Hepatocyte (in vitro differentiated cells): ENCODE data around the gene DVL1. TPM values are rescaled to one million over a fixed set of nuclear protein-coding genes. Genes with fewer than 3 reads are reported as not detected.

Experiments used
- DNase-seq: peaks from one replicate; pipeline ENCODE4 v3.0.0-alpha.2; 2016; ENCODE audit warnings: low spot score
- H2AFZ ChIP-seq: fragments of 200-600 bp; sonication (generic); 2 replicates; pipeline ENCODE4 v1.6.0; 2016; ENCODE audit warnings: antibody characterized with exemption, mild to moderate bottlenecking
- H3K27ac ChIP-seq: fragments of 200-600 bp; sonication (generic); 2 replicates; pipeline ENCODE4 v1.5.1; 2016; ENCODE audit warnings: mild to moderate bottlenecking
- H3K27me3 ChIP-seq: fragments of 200-600 bp; sonication (generic); 2 replicates; pipeline ENCODE4 v1.6.1; 2016
- H3K36me3 ChIP-seq: fragments of 200-600 bp; sonication (generic); replicated peaks from 2 replicates; pipeline ENCODE4 v1.5.1; 2016; ENCODE audit warnings: low read depth; ENCODE audit not compliant: insufficient read depth
- H3K4me1 ChIP-seq: fragments of 200-600 bp; sonication (generic); 2 replicates; pipeline ENCODE4 v1.5.1; 2016; ENCODE audit warnings: mild to moderate bottlenecking, moderate library complexity; ENCODE audit not compliant: insufficient read depth
- H3K4me2 ChIP-seq: fragments of 200-600 bp; sonication (generic); 2 replicates; pipeline ENCODE4 v1.6.0; 2016
- H3K4me3 ChIP-seq: fragments of 200-600 bp; sonication (generic); 2 replicates; pipeline ENCODE4 v1.5.1; 2016; ENCODE audit warnings: mild to moderate bottlenecking
- H3K79me2 ChIP-seq: fragments of 200-600 bp; sonication (generic); 2 replicates; pipeline ENCODE4 v1.6.0; 2017; ENCODE audit warnings: mild to moderate bottlenecking
- H3K9me2 ChIP-seq: fragments of 200-600 bp; sonication (generic); replicated peaks from 2 replicates; pipeline ENCODE4 v1.6.0; 2017; ENCODE audit warnings: mild to moderate bottlenecking; ENCODE audit not compliant: insufficient read depth
- H3K9me3 ChIP-seq: fragments of 200-600 bp; sonication (generic); 2 replicates; pipeline ENCODE4 v1.5.1; 2016; ENCODE audit warnings: low read depth, mild to moderate bottlenecking
- H4K20me1 ChIP-seq: fragments of 200-600 bp; sonication (generic); 2 replicates; pipeline ENCODE4 v1.6.0; 2016; ENCODE audit warnings: mild to moderate bottlenecking; ENCODE audit not compliant: insufficient read depth, poor library complexity, severe bottlenecking
- CTCF ChIP-seq: fragments of 200-600 bp; sonication (generic); IDR thresholded peaks from 2 replicates; pipeline ENCODE4 v1.5.1; 2016; ENCODE audit warnings: antibody characterized with exemption, mild to moderate bottlenecking; ENCODE audit not compliant: poor library complexity
- EZH2 ChIP-seq: fragments of 200-600 bp; sonication (generic); IDR thresholded peaks from 2 replicates; pipeline ENCODE4 v1.6.1; 2016; ENCODE audit warnings: antibody characterized with exemption, mild to moderate bottlenecking, borderline replicate concordance
- EZH2phosphoT487 ChIP-seq: fragments of 200-600 bp; sonication (generic); IDR thresholded peaks from one replicate; pipeline ENCODE4 v1.6.1; 2018; ENCODE audit warnings: antibody characterized with exemption, mild to moderate bottlenecking, low read depth, moderate library complexity; ENCODE audit not compliant: unreplicated experiment, severe bottlenecking
- WGBS: methylation state at CpG from one replicate; pipeline ENCODE4 v1.1.6; 2016; ENCODE audit warnings: low lambda C conversion rate; ENCODE audit errors: missing lambda C conversion rate; 5-methylcytosine and 5-hydroxymethylcytosine counted together
- polyA plus RNA-seq: library from polyadenylated mRNA; unstranded; fragments of >200 nt; fragmentation: Nextera tagmentation; extraction: Ambion mirVana; gene quantifications from 2 replicates; pipeline ENCODE4 v1.2.1, GENCODE V29; 2016
- total RNA-seq: library from RNA; depleted of rRNA; stranded (reverse); fragments of >200 nt; gene quantifications from 2 replicates; pipeline ENCODE4 v1.2.3, GENCODE V29; 2014

Gene DVL1
- total and polyA plus RNA-seq, 2 experiments from 2014 or later, result 49.1 to 61.6 TPM

DNA sequence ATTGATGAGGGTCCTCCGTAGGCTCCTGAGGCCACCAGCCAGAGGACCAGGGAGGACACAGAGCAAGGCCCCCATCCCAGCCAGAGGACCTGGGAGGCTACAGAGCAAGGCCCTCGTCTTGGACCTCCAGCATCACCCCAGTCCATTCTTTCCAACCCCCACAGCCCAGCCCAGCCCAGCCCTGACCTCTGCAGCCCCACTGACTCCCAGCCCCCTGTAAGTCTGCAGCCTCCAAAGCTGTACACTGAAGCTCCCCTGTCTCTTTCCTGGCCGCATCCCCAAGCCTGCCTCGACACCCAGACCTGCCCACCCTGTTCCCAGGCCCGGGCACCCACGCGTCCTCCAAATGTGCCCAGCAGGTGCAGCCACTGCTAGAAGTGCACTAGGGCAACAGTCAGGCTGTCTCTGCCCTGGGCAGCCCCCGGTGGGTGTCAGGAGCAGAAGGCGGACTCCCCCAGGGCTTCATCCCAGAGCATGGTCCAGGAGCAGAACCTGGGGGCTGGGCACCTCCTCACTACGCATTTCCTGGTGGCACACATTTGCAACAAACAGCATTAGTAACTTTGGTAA lies 2.1 kb downstream of the DVL1 start:
- Histone ChIP-seq H3K4me1 (peaks cover 39% of the 10 kb centered on the region), H3K27ac (peak overlapping the region; percentile 46), H3K79me2 (peaks cover 63% of the 10 kb centered on the region), H2AFZ (no peak overlapping the region), H3K4me3 (no peak overlapping the region), H3K9me2 (no peaks in the 10 kb centered on the region), H3K36me3 (no peaks in the 10 kb centered on the region), H4K20me1 (peaks cover 42% of the 10 kb centered on the region), H3K9me3 (no peaks in the 10 kb centered on the region), H3K27me3 (no peaks in the 10 kb centered on the region), H3K4me2 (peak overlapping the region; percentile 99)
- WGBS, result 92% methylated on average over 10 of the region's 10 CpGs
- DNase-seq, result no peak
- TF ChIP-seq CTCF, result no peak
- no peak for TF ChIP-seq EZH2
- TF ChIP-seq EZH2phosphoT487, result no peak

DNA sequence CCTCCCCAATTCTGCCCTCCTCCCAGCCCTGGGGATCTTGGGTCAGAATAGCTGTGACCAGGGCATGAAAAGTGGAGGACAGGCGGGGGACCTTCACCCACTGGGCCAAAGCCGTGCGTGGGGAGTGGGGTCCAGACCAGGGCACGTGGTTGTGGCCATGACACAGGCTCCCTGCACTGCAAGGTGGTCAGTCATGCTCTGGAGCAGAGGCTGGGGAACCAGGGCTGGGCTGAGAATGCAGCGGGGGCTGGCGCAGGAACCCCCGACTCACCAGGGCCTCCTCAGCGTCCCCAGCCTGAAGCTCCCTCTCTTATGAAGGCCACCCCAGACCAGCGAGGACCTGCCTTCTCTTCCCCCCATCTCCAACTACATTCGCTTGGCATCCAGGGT lies 2.7 kb downstream of the DVL1 start:
- Histone ChIP-seq H4K20me1 (peaks cover 42% of the 10 kb centered on the region), H3K79me2 (peaks cover 63% of the 10 kb centered on the region), H3K27ac (no peak overlapping the region), H3K4me1 (peaks cover 39% of the 10 kb centered on the region), H2AFZ (no peak overlapping the region), H3K36me3 (no peaks in the 10 kb centered on the region), H3K27me3 (no peaks in the 10 kb centered on the region), H3K4me2 (peak overlapping the region; percentile 99), H3K9me3 (no peaks in the 10 kb centered on the region), H3K9me2 (no peaks in the 10 kb centered on the region), H3K4me3 (no peak overlapping the region)
- TF ChIP-seq EZH2phosphoT487 (no peak), EZH2 (no peak), CTCF (no peak)
- 95% methylated on average over 10 of the region's 10 CpGs for WGBS
- no peak for DNase-seq

- H3K9me2 ChIP-seq, result no peaks in the 10 kb centered on the region
- H3K4me2 ChIP-seq, result peak overlapping the region; percentile 57
- no peaks in the 10 kb centered on the region for H3K27me3 ChIP-seq
- peaks cover 42% of the 10 kb centered on the region for H4K20me1 ChIP-seq
- peaks cover 39% of the 10 kb centered on the region for H3K4me1 ChIP-seq
- no peaks in the 10 kb centered on the region for H3K36me3 ChIP-seq
- H3K4me3 ChIP-seq, result no peak overlapping the region
- H3K27ac ChIP-seq, result no peak overlapping the region
- no peak for TF ChIP-seq EZH2
- TF ChIP-seq EZH2phosphoT487, result no peak
- TF ChIP-seq CTCF, result no peak
- no peak overlapping the region for H2AFZ ChIP-seq
- no peaks in the 10 kb centered on the region for H3K9me3 ChIP-seq
- 94% methylated on average over 12 of the region's 12 CpGs for WGBS
- peaks cover 63% of the 10 kb centered on the region for H3K79me2 ChIP-seq
- DNase-seq, result no peak
Measured at GRCh38 chr1:1345860-1346500, 3.2 kb downstream of the DVL1 start.
